ENCODE measurements around the gene IGFBP2.

DNA sequence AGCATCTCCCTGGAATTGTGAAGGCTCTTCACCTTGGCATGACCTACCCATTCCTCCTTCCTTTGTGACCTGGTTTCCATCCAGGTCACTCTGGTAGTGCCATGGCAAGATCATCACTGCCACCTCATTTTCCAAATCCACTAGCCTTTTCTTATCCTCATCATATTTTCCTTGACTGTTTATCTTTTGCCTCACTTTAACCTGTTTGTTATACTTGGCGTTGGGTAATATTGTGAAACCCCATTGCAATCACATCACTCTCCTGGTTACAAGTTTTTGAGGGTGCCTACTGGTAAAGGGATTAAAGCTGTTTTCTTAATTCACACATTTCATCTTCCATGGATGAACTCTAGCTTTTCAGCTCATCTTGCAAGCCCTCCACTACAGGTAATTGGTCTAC lies 39.1 kb upstream of the IGFBP2 start:
- TF ChIP-seq, protein P1, sequence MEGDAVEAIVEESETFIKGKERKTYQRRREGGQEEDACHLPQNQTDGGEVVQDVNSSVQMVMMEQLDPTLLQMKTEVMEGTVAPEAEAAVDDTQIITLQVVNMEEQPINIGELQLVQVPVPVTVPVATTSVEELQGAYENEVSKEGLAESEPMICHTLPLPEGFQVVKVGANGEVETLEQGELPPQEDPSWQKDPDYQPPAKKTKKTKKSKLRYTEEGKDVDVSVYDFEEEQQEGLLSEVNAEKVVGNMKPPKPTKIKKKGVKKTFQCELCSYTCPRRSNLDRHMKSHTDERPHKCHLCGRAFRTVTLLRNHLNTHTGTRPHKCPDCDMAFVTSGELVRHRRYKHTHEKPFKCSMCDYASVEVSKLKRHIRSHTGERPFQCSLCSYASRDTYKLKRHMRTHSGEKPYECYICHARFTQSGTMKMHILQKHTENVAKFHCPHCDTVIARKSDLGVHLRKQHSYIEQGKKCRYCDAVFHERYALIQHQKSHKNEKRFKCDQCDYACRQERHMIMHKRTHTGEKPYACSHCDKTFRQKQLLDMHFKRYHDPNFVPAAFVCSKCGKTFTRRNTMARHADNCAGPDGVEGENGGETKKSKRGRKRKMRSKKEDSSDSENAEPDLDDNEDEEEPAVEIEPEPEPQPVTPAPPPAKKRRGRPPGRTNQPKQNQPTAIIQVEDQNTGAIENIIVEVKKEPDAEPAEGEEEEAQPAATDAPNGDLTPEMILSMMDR (IDR thresholded peaks at IDR 0.05) = no peak
- TF ChIP-seq REST (IDR thresholded peaks at IDR 0.05; ENCODE audit: insufficient read depth in 1 of 2, low read depth in 2 of 2, low read length in 1 of 2) (no peak), TCF7L2 (IDR thresholded peaks at IDR 0.05; ENCODE audit: low read depth, low read length) (no peak), POLR2AphosphoS5 (IDR thresholded peaks at IDR 0.05; ENCODE audit: low read depth, low read length) (no peak), SIN3A (IDR thresholded peaks at IDR 0.05; ENCODE audit: borderline replicate concordance, insufficient read depth, low read depth, low read length) (no peak)
